ENCODE results near the gene XKRX.

GRCh38 chrX:100975212-100975611 is 46.5 kb upstream of the XKRX start:
- TF ChIP-seq CTCF (IDR thresholded peaks at IDR 0.05; ENCODE audit: borderline replicate concordance, extremely low read depth, low read length, poor library complexity, severe bottlenecking) (no peak), EZH2 (IDR thresholded peaks at IDR 0.05; ENCODE audit: borderline replicate concordance, low read depth, low read length, severe bottlenecking) (no peak)

All from DND-41 (cell line).